HG03045 (cell line): Measurements from ENCODE around the gene HSD17B4.
"Not testable (repeated sequence)": the region's sequence is repeated elsewhere in the genome, so short reads cannot be mapped to it uniquely, and the experiment has no call there.

ENCODE experiments used
- ATAC-seq: cut with Tn5 transposase; IDR thresholded peaks from one replicate; pipeline ENCODE4 v1.9.1; 2021; ENCODE audit warnings: mild to moderate bottlenecking, moderate library complexity; ENCODE audit not compliant: unreplicated experiment

HSD17B4 gene, protein sequence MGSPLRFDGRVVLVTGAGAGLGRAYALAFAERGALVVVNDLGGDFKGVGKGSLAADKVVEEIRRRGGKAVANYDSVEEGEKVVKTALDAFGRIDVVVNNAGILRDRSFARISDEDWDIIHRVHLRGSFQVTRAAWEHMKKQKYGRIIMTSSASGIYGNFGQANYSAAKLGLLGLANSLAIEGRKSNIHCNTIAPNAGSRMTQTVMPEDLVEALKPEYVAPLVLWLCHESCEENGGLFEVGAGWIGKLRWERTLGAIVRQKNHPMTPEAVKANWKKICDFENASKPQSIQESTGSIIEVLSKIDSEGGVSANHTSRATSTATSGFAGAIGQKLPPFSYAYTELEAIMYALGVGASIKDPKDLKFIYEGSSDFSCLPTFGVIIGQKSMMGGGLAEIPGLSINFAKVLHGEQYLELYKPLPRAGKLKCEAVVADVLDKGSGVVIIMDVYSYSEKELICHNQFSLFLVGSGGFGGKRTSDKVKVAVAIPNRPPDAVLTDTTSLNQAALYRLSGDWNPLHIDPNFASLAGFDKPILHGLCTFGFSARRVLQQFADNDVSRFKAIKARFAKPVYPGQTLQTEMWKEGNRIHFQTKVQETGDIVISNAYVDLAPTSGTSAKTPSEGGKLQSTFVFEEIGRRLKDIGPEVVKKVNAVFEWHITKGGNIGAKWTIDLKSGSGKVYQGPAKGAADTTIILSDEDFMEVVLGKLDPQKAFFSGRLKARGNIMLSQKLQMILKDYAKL

DNA sequence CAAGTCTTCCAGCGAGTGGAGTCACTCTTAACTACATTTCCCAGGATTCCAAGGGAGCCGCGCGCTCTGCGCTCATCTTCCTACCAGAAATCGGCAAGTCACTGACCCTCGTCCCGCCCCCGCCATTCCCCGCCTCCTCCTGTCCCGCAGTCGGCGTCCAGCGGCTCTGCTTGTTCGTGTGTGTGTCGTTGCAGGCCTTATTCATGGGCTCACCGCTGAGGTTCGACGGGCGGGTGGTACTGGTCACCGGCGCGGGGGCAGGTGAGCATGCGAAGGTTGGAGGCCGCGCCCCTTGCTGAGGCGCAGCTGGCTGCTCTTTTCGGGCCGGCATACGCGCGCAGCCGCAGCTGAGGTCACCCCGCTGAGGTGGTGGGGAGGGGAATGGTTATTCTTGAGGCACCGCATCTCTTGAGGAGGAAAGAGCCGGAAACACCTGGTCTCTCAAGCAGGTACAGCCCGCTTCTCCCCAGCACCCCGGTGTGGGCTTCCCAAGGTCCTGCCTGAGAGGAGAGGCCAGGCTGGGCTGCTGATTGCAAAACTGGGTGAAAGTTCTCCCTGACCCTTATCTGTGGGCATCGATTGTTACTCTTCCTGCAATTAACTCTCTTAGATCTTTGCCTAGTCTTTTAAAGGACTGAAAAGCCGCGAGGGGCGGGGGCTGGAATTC is at the start of gene HSD17B4:
HSD17B4 (plus strand) TSS at position 125 of the 667 bp plus-strand sequence; CDS start at position 204, 79 bp downstream.
- ATAC-seq = peak; percentile 97

DNA sequence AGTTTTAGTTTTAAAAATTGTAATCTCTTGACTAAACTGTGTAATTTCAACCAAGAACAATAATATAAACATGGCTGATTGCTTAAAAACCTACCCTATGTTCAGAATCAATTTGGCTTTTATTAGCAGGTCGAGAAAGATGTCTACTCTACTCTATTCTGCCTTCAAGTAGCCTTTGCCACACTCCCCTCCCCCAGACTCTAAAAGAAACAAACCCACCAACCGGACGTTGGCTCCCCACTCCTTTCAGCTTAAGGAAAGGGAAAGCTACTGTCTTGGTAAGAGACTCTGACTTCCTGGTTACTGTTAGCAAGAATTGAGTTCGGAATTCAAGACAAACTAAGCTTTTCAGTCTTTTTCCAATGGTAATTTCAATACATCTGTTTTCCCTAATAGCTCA is 49.7 kb upstream of the HSD17B4 start:
- no peak for ATAC-seq

DNA sequence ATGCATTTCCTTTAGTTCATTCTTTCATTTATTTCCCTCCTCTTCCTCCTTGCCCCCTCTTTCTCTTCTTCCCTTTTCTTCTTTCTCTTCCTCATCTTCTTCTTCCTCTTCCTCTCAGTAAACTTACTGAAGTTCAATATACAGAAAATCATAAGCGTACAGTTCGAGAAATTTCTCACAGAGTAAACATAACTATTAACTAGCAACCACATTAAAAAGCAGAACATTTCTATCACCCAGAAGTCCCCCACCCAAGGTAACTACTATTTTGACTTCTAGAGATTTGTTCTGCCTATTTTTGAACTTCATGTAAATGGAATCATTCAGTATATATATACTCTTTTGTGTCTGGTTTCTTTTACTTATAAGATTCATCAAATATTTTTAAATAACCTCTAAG is 48.3 kb upstream of the HSD17B4 start:
- no peak for ATAC-seq

DNA sequence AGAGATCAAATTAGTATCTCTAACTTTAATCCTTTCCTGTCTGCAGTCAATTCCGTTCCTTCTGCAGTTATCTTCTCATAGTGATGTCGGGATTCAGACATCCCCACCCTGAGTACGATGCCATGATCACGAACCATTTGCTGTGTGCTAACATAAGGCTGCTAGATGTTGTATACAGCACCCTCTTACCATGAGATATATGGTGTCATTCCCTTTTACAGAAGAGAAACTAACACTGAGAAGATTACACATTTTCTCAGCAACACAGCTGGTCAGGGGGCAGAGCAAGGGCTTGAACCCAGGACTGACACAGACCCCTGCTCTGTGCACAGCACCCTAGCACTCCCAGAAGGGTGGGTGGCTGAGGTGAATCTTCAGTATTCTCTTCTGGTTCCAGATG is 46.9 kb upstream of the HSD17B4 start:
- ATAC-seq = no peak

DNA sequence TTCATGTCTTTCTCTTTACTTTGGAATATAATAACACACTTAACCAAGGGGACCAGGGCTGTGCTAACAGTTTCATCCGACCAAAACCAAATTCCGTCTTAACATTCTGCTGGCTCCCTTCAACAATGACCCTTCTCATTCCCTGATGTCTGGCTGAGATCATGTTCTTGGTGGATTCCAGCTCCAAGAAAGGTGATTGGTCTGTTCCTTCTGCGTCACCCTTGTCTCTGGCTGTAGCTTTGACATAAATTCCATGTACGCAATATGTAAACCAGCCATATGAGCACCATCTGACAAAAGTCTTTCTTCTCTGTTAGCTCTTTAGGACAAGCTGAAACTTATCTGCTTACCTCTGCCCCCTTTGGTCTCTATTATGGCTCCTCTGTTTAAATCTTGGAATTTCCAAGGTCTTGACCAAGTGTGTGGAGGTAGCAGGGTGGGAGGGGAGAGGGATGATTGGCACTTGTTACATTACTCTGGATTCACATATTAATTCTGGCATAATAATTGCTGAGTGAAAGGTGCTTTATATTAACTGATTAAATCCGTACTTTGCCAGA is 45.7 kb upstream of the HSD17B4 start:
- ATAC-seq = no peak

DNA sequence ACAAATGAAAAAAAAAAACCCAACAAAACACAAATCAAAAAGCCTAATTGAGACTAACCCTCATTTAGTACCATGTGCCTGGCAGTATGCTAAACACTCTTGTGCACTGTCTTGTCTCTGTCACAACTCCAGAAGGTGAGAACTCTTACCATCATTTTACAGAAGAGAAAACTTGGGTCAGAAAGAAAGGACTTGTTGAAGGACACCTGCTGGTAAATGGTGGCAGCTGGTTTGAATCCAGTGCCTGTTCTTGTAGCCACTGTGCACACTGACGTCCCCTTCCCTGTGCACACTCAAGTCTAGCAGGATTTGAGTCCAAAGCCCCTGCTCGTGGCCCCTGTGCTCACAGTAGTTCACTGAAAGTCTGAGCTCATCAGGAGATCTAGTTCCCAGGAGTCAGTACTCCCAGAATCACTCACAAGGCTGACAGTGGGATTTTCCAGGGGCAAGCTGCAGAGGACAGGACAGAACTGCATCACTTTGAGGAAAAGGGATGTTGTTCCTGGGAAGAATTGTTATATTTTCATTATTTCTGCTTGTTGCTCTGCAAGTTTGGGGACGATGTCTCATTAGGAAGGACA is 43.0 kb upstream of the HSD17B4 start:
- ATAC-seq = no peak

DNA sequence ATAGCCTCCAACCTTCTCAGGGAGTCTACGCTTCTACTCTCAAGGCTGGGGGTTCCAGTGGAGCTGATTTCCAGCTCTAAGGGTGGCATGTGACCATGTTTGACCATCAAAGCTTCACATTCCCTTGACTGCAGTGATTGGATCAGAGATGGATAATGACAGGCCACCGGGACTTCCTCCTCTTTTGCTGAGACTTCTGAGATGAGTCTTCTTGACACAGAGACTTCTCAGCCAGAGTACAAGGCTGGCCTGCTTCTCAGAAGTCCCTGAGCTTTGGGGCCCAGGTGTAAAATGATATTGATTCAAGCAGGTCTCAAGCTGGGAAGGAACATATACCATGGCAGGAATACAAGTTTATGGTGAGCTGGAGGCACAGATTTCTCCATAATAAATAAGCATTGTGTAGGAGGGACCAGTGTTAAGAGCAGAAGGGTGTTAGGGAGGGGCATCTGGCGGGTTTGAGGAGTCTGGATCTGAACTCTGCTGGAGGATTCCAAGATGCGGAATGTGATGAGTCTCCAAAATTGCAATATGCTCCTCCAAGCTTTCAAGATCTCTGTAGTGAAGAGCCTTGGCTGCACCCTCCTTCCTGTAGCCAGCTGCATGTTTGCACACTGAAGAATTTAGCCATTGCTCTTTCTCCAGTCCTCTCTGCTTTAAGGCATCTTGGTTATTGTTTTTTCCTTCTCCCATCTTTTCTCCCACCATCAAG is 41.7 kb upstream of the HSD17B4 start:
- peak; percentile 47 for ATAC-seq

DNA sequence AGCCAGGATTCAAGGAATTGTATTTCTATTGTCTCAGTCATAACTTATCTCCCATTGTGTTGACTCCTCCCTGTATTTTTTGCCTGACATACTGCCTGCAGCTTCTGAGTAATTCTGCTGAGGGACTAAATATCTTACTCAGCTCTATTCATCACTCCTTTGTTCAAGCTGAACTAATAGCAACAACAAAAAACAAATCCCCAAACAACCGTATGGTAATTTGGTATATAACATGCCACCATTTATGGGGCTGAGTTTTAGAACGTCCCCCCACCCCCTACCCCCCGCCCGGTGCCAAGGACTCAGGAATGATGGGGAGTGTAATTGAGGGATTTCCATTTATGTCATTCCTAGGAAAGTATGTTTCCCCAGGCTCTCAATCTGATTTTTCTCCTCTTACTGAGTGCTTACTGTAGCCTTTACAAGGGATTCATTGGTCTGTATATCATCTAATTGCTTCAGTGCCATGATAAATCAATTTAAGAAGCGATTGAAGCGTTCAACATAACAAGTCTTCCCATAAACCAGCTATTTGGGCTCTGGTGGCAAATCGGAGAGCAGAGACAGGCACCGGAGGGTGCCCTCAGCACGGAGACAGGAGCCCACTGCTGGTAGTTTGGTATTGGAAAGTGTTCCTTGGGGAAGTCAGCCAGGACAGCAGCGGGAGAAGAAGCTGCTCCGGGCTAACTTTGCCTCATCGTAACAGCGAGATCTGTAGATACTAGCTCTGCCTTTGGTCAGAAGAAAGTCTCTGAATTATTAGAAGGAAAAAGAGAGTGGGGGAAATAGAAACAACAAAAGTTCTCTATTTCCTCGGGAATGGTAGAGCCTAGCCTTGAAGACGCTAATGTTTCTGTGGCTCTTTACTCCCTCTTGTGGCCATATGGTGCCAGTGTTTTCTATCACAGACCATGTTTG is 40.7 kb upstream of the HSD17B4 start:
- no peak for ATAC-seq

DNA sequence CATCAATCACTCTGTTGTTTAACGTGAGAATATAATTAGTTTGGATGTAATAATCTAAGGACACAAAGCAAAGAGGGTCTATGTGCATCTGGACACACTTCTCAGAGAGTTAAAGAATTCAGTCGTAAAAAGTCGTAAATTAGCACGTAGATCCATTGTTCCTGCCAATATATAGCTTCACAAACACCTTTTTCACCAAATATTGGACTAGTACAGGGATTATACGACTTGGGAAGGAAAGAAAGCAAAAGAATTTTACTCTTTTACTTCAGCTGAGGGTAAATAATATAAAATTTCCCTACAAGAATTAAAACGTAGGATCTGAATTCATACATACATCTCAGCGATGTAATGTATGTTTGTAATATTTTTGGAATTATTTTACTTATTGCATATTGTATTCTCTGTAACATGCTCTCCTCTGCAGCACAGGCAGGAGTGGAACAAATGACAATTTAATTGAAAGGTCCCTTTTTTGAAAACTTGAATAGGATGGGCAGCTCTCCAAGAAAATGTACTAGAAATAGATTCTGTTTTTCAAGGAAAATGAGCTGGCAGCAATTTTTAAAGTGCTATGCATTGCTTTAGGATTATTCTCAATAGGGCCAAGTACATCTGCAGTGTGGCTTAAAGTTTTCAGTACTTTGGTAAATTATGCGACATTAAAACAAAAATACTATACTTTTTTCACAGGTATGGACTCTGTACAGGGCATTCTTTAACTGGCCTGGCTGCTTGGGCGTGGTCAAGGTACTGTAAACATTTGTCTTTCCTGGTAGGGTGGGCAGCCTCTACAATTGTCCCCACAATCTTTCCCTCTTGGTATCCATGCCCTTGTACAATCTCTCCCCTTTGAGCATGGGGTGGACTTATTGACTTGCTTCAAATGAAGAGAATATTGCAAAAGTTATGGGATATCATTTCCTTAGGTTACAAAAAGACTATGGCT is 39.7 kb upstream of the HSD17B4 start:
- no peak for ATAC-seq

DNA sequence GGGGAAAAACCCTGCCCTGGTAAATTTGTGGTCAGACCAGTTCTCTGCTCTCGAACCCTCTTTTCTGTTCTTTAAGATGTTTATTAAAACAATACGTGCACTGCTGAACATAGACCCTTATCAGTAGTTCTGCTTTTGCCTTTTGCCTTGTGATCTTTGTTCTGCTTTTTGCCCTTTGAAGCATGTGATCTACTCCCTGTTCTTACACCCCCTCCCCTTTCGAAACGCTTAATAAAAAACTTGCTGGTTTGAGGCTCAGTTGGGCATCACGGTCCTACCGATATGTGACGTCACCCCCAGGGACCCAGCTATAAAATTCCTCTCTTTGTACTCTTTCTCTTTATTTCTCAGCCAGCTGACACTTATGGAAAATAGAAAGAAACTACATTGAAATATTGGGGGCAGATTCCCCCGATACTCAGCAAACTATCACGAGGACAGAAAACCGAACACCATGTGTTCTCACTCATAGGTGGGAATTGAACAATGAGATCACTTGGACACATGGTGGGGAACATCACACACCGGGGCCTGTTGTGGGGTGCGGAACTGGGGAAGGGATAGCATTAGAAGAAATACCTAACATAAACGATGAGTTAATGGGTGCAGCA is 38.1 kb upstream of the HSD17B4 start:
- not testable (repeated sequence) for ATAC-seq

DNA sequence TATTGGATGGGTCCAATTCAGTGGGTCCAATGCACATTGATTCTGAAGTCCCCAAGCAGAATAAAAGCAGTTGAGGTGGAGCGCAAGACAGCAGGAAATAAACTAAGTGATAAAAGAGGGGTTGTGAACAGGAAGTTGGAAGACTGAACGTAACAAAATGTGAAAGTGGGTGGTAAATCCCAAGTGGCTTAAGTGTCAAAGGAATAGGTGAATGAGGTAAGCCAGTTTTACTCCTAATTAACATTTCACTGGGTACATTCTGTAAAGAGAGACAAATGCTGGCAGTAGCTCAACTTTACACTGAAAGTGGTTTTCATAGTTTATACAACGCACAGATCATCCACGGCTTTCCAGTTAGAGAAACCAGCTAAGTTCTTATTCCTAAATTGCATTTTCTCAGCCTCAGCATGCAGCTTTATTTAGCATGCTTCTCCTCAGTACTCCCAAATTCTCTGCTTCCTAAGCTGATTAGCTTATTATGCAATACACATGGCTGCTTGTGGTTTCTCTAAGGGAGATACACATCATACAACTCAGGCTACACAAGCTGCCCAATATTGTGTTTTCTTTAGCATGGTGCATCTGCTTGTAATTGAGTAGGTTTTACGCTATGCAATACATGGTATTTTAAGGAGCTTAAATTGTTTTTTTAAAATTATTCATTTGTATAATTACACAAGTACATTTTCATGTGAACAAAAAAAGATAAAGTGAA is 34.2 kb upstream of the HSD17B4 start:
- ATAC-seq = no peak

DNA sequence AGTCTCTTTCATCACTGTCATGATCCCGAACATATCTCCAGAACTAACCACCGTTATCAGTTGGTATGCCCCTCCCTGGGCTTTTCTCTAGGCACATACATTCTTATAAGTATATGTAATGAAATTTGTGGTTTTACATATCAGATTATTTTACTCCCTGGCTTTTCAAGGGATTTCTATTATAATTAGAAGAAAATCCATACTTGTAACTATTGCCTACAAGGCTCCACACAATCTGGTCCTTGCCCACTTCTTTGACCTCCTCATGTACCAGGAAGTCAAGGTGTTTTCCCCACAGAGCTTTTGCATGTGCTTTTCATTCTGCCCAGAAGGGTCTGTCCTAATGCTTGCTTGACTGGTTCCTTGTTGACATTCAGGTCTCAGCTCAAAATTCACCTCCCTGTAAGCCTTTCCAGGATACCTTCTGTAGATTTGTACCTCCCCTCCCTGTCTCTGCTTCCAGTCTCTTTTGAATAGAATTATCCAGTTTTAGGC is 33.6 kb upstream of the HSD17B4 start:
- no peak for ATAC-seq

DNA sequence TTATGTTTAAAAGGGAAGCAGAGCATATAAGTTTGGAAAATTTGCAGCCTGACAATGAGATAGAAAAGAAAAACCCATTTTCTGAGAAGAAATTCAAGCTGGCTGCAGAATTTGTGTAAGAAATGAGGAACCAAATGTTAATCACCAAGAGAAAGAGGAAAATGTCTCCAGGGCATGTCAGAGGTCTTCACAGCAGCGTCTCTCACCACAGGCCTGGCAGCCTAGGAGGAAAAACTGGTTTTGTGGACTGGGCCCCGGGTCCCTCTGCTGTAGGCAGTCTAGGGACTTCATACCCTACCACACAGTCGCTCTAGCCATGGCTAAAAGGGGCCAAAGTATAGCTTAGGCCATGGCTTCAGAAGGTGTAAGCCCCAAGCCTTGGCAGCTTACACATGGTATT is 32.1 kb upstream of the HSD17B4 start:
- no peak for ATAC-seq

DNA sequence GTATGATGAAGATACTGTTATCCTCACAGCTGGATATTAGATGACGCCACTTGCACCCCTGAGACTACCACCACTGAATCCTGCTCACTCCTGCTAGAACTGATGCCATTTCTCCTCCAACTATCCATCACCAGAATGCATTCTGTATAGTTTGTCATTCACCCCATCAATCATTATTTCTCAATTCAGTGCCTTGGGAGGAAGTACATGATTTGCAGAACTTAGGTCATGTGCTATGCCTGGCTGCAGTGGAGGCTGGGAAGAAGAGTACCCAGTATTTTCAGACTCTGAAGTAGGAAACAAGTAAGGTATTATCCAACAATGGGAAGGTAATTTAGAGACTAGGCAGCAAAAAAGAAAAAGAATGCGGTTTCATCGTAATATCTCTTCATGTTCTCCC is 26.2 kb upstream of the HSD17B4 start:
- no peak for ATAC-seq

DNA sequence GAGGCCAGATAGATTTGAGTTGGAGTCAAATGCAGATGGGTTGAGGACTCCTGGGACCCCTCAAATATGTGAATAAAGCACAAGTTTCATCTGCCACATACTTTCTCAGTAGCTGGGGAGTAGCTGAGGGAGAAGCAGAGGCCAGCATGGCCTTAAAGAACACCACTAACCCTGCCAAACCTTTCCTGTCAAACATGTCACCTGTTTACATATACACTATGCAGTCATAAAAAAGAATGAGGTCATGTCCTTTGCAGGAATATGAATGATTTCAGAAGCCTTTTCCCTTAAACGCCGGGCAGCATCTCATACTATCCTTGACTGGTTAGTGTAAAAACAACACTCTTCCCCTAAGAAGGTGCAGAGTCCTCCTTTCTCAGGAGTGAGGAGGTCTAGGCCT is 25.2 kb upstream of the HSD17B4 start:
- ATAC-seq = no peak

DNA sequence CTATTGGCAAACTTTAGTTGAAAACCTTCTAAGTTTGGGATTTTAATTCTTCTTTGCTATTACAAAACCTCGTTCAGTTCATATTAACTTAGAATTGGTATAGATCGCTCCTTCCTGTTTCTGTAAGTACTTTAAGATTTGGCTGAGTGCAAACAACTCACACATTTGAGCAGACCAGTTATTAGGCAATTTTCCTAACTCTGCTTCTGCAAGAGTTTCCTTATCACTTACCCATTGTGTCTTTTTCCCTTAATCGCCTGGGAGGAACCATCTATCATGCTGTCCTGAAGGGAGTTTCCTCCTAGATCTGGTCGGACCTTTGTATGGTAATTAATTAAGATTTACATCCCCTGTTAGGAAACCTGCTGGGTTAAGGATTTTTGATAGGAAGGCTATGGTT is 24.7 kb upstream of the HSD17B4 start:
- ATAC-seq = not testable (repeated sequence)

DNA sequence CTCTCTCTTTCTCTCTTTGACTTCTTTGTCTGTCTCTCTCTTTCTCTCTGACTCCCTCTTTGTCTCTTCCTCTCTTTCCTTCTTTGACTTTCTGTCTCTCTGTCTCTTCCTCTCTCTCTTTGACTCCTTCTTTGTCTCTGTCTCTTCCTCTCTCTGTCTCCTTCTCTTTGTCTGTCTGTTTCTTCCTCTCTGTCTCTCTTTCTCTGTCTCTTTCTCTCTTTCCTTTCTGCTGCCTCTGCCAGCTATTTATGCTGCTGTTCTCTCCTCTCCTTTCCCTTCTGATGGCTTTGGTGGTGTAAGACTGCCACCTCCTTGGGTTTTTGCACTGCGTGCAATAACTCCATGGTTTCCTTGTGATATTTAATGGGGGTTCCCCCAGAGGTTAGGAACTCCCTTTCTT is 24.1 kb upstream of the HSD17B4 start:
- ATAC-seq = not testable (repeated sequence)
